A549 (cell line): ENCODE data around the gene MRRF. TPM values are rescaled to one million over a fixed set of nuclear protein-coding genes. Genes with fewer than 3 reads are reported as not detected.

Source experiments
- ATAC-seq, 2 experiments: fragments of 200-7000 bp in 1 of 2; fragments of >200 bp in 1 of 2; cut with Nextera tagmentation in 1 of 2; cut with Tn5 transposase in 1 of 2; 3 replicates each; pipeline versions ENCODE4 v1.8.0 to v1.9.1; 2018 to 2020; ENCODE audit warnings: mild to moderate bottlenecking in 1 of 2, moderate library complexity in 1 of 2
- CTCF ChIA-PET: fragments of 300-600 bp; sonication (Branson Sonifier 250); formaldehyde crosslinking; extraction: SDS; loops from one replicate; lab custom pipeline; 2021; ENCODE audit warnings: antibody characterized with exemption, inconsistent platforms; lab: Yijun Ruan, JAX
- POLR2A ChIA-PET: fragments of 350-600 bp; formaldehyde crosslinking; extraction: SDS; loops from one replicate; lab custom pipeline; 2021; ENCODE audit warnings: antibody characterized with exemption, inconsistent platforms; lab: Yijun Ruan, JAX
- DNase-seq, 2 experiments: peaks; one replicate each; pipeline versions ENCODE4 v3.0.0 to v3.0.0-alpha.2; 2011 to 2016; ENCODE audit warnings: low read depth in 1 of 2, low spot score in 1 of 2
- FAIRE-seq: peaks from 2 replicates; lab custom pipeline; 2011; peaks lifted over from hg19 to GRCh38; lab: Jason Lieb, UNC
- H3K27ac ChIP-seq, 2 experiments: fragments of >200 bp; sonication (Bioruptor Twin); formaldehyde crosslinking; 3 replicates each; pipeline ENCODE4 v1.5.1; 2016 to 2017
- H3K4me1 ChIP-seq: fragments of >200 bp; sonication (Bioruptor Twin); formaldehyde crosslinking; 3 replicates; pipeline ENCODE4 v1.6.1; 2016
- H3K4me2 ChIP-seq: fragments of >200 bp; sonication (Bioruptor Twin); formaldehyde crosslinking; 3 replicates; pipeline ENCODE4 v1.6.1; 2016
- H3K4me3 ChIP-seq: fragments of >200 bp; sonication (Bioruptor Twin); formaldehyde crosslinking; 3 replicates; pipeline ENCODE4 v1.5.1; 2016
- H3K9me3 ChIP-seq: fragments of >200 bp; sonication (Bioruptor Twin); formaldehyde crosslinking; 3 replicates; pipeline ENCODE4 v1.6.1; 2016
- CBX2 ChIP-seq: fragments of 200-600 bp; sonication (generic); IDR thresholded peaks from 2 replicates; pipeline ENCODE4 v1.6.1; 2016; ENCODE audit warnings: low read depth, mild to moderate bottlenecking, borderline replicate concordance
- CBX8 ChIP-seq: fragments of 200-600 bp; sonication (generic); IDR thresholded peaks from 2 replicates; pipeline ENCODE4 v1.6.1; 2016
- CEBPB ChIP-seq, 2 experiments: fragments of >200 bp in 1 of 2; sonication (Bioruptor Twin) in 1 of 2; formaldehyde crosslinking in 1 of 2; IDR thresholded peaks; 2 replicates each; pipeline ENCODE4 v1.6.1; 2012 to 2016
- CHD2 ChIP-seq: fragments of 150-350 bp; IDR thresholded peaks from 2 replicates; pipeline ENCODE4 v1.6.1; 2014; ENCODE audit warnings: low read length; ENCODE audit not compliant: partially characterized antibody
- CHD4 ChIP-seq: fragments of 200-600 bp; sonication (generic); IDR thresholded peaks from 2 replicates; pipeline ENCODE4 v1.6.1; 2016; ENCODE audit warnings: antibody characterized with exemption, mild to moderate bottlenecking, borderline replicate concordance
- E2F6 ChIP-seq: IDR thresholded peaks from 2 replicates; pipeline ENCODE4 v1.6.1; 2012; ENCODE audit warnings: low read depth, borderline replicate concordance
- EHMT2 ChIP-seq: fragments of 200-600 bp; sonication (generic); IDR thresholded peaks from 2 replicates; pipeline ENCODE4 v1.6.1; 2016; ENCODE audit warnings: antibody characterized with exemption, low read depth, mild to moderate bottlenecking, moderate library complexity
- ELK1 ChIP-seq: fragments of 150-350 bp; IDR thresholded peaks from 2 replicates; pipeline ENCODE4 v1.6.1; 2014; ENCODE audit warnings: low read depth, mild to moderate bottlenecking, low read length
- FOSL2 ChIP-seq, 2 experiments: fragments of 450-650 bp in 1 of 2; fragments of >200 bp in 1 of 2; sonication (Bioruptor Twin) in 1 of 2; formaldehyde crosslinking; IDR thresholded peaks; 2 replicates each; pipeline versions ENCODE4 v1.5.0 to v1.6.1; 2016 to 2020; ENCODE audit warnings: mild to moderate bottlenecking in 1 of 2, moderate library complexity in 1 of 2
- GATA3 ChIP-seq: IDR thresholded peaks from 2 replicates; pipeline ENCODE4 v1.6.1; 2012; ENCODE audit warnings: borderline replicate concordance
- HDAC2 ChIP-seq: fragments of 200-600 bp; sonication (generic); IDR thresholded peaks from 2 replicates; pipeline ENCODE4 v1.6.1; 2016
- HES2 ChIP-seq: fragments of >200 bp; sonication (Bioruptor Twin); formaldehyde crosslinking; IDR thresholded peaks from 2 replicates; pipeline ENCODE4 v1.6.1; 2016
- HMGXB4 ChIP-seq: fragments of 250-450 bp; sonication (Bioruptor Pico); IDR thresholded peaks from 2 replicates; pipeline ENCODE4 v1.5.0; 2021; ENCODE audit warnings: mild to moderate bottlenecking, moderate library complexity, borderline replicate concordance
- HOXA7 ChIP-seq: fragments of 250-450 bp; sonication (Bioruptor Pico); IDR thresholded peaks from 2 replicates; pipeline ENCODE4 v1.5.0; 2020; ENCODE audit warnings: mild to moderate bottlenecking, moderate library complexity
- JUNB ChIP-seq: fragments of >200 bp; sonication (Bioruptor Twin); formaldehyde crosslinking; IDR thresholded peaks from 2 replicates; pipeline ENCODE4 v1.6.1; 2016
- KDM5A ChIP-seq: fragments of 200-600 bp; sonication (generic); IDR thresholded peaks from 2 replicates; pipeline ENCODE4 v1.6.1; 2016; ENCODE audit warnings: antibody characterized with exemption, mild to moderate bottlenecking
- MAX ChIP-seq: IDR thresholded peaks from 2 replicates; pipeline ENCODE4 v1.6.1; 2012
- MYC ChIP-seq: IDR thresholded peaks from 2 replicates; pipeline ENCODE4 v1.6.1; 2012; ENCODE audit warnings: mild to moderate bottlenecking, inconsistent platforms, low read length, improper control_type of control experiment, borderline replicate concordance
- NPAS2 ChIP-seq: fragments of 250-450 bp; sonication (Bioruptor Pico); IDR thresholded peaks from 2 replicates; pipeline ENCODE4 v1.8.0; 2022; ENCODE audit warnings: mild to moderate bottlenecking, moderate library complexity, borderline replicate concordance
- PBX3 ChIP-seq: IDR thresholded peaks from 2 replicates; pipeline ENCODE4 v1.6.1; 2012
- PHF8 ChIP-seq: fragments of 200-600 bp; sonication (generic); IDR thresholded peaks from 2 replicates; pipeline ENCODE4 v1.6.1; 2016; ENCODE audit warnings: low read depth, mild to moderate bottlenecking, antibody characterized with exemption, moderate library complexity, borderline replicate concordance
- RARB ChIP-seq: fragments of 250-450 bp; sonication (Bioruptor Pico); IDR thresholded peaks from 2 replicates; pipeline ENCODE4 v1.8.0; 2021; ENCODE audit warnings: mild to moderate bottlenecking, moderate library complexity
- RFX5 ChIP-seq: fragments of 450-650 bp; IDR thresholded peaks from 2 replicates; pipeline ENCODE4 v1.7.1; 2014; ENCODE audit warnings: antibody characterized with exemption, mild to moderate bottlenecking, moderate library complexity
- SMC3 ChIP-seq: fragments of >200 bp; sonication (Bioruptor Twin); formaldehyde crosslinking; IDR thresholded peaks from 3 replicates; pipeline ENCODE4 v1.6.1; 2018; ENCODE audit warnings: inconsistent platforms
- TP53 ChIP-seq: fragments of 250-450 bp; sonication (Bioruptor Pico); IDR thresholded peaks from 2 replicates; pipeline ENCODE4 v1.5.0; 2021; ENCODE audit warnings: mild to moderate bottlenecking, moderate library complexity
- ZC3H11A ChIP-seq: fragments of 450-650 bp; IDR thresholded peaks from 2 replicates; pipeline ENCODE4 v1.6.1; 2014; ENCODE audit warnings: antibody characterized with exemption, mild to moderate bottlenecking
- ZSCAN20 ChIP-seq: fragments of 250-450 bp; sonication (Bioruptor Pico); IDR thresholded peaks from 2 replicates; pipeline ENCODE4 v1.8.0; 2022; ENCODE audit warnings: mild to moderate bottlenecking, moderate library complexity
- WGBS: methylation state at CpG from one replicate; pipeline ENCODE4 v1.1.6; 2017; ENCODE audit errors: missing lambda C conversion rate; 5-methylcytosine and 5-hydroxymethylcytosine counted together
- polyA plus RNA-seq, 4 experiments: library from polyadenylated mRNA; depleted of rRNA in 3 of 4; stranded (reverse); fragments of >200 nt; fragmentation: RNase III in 1 of 4; extraction: RNeasy Plus Mini Kit Qiagen cat#74134 plus additional on column Dnase treatment in 1 of 4; gene quantifications; 2 replicates in 3 of 4; 3 replicates in 1 of 4; pipeline ENCODE4 v1.2.3, GENCODE V29; 2011 to 2017

The MRRF gene
- polyA plus RNA-seq, 2 of the 4 experiments (the other 2 are of a cell fraction) = 63.6 to 107 TPM

- WGBS = 79% methylated on average over 8 of the region's 8 CpGs
- ATAC-seq (no peak), FAIRE-seq (no peak), DNase-seq (no peak)
- Histone ChIP-seq H3K27ac (no peak overlapping the region), H3K4me1 (peaks cover 14% of the 10 kb centered on the region), H3K4me2 (no peak overlapping the region), H3K4me3 (no peak overlapping the region), H3K9me3 (no peaks in the 10 kb centered on the region)
- ChIA-PET CTCF (interaction anchor here (1.2 to 6.9 kb wide), 2 partner anchors 19 to 21 kb away, joined by 4 to 31 read pairs; no protein-coding TSS in a partner anchor), POLR2A (no interaction called here)
- TF ChIP-seq ZC3H11A (no peak), MAX (no peak), RARB (CRISPR knock-in tag) (no peak), ZSCAN20 (CRISPR knock-in tag) (no peak), RFX5 (no peak), CHD2 (no peak), KDM5A (no peak), CEBPB (IDR thresholded peaks at IDR 0.05) (no peak), HOXA7 (CRISPR knock-in tag) (no peak), CHD4 (no peak), HES2 (no peak), HMGXB4 (CRISPR knock-in tag) (no peak), TP53 (no peak)
Measured at GRCh38 chr9:122371846-122372245, 107.2 kb downstream of the MRRF start.

- CTCF ChIA-PET = interaction anchor here (1.1 to 6.9 kb wide), 3 partner anchors 17 to 274 kb away, joined by 3 to 31 read pairs (median 4); no protein-coding TSS in a partner anchor
- ATAC-seq = no peak
- Histone ChIP-seq H3K4me3 (no peak overlapping the region), H3K4me2 (no peak overlapping the region), H3K4me1 (peaks cover 23% of the 10 kb centered on the region), H3K27ac (no peak overlapping the region), H3K9me3 (no peaks in the 10 kb centered on the region)
- TF ChIP-seq SMC3 = no peak
- TF ChIP-seq CEBPB (IDR thresholded peaks at IDR 0.05) = no peak
- WGBS = 73% methylated on average over 19 of the region's 19 CpGs
- POLR2A ChIA-PET = no interaction called here
- no peak for DNase-seq
- FAIRE-seq = no peak
Measured at GRCh38 chr9:122372856-122373845, 108.5 kb downstream of the MRRF start.

- ChIA-PET POLR2A (no interaction called here), CTCF (interaction anchor here (1.5 kb wide), 1 partner anchor 25 kb away, joined by 5 read pairs; no protein-coding TSS in a partner anchor)
- ATAC-seq (0 out of 6 replicates have a peak, but pooled peaks of 1 of the 2 experiments have one; percentile 14), DNase-seq (no peak), FAIRE-seq (no peak)
- Histone ChIP-seq H3K4me3 (no peak overlapping the region), H3K9me3 (peaks cover 7% of the 10 kb centered on the region), H3K4me1 (peaks cover 23% of the 10 kb centered on the region), H3K27ac (peak overlapping the region in 1 of 2 experiments; percentile 74; a peak in 3 of 6 replicates), H3K4me2 (no peak overlapping the region)
- WGBS = 85% methylated on average over 13 of the region's 14 CpGs
- TF ChIP-seq HDAC2 (no peak), PHF8 (no peak), GATA3 (no peak), RARB (CRISPR knock-in tag) (no peak), CBX8 (no peak), MYC (no peak), JUNB (no peak), HOXA7 (CRISPR knock-in tag) (no peak), ELK1 (no peak), CBX2 (no peak), TP53 (no peak), PBX3 (no peak), FOSL2 (IDR thresholded peaks at IDR 0.05) (no peak), FOSL2 (CRISPR knock-in tag; IDR thresholded peaks at IDR 0.05) (no peak), CHD4 (no peak), EHMT2 (no peak), E2F6 (no peak), NPAS2 (CRISPR knock-in tag) (no peak), ZC3H11A (no peak)
Measured at GRCh38 chr9:122374885-122375420, 110.3 kb downstream of the MRRF start.
